Measurements from ENCODE around the gene TCF25. TPM values are rescaled to one million over a fixed set of nuclear protein-coding genes. Genes with fewer than 3 reads are reported as not detected.
"Not testable (repeated sequence)": the region's sequence is repeated elsewhere in the genome, so short reads cannot be mapped to it uniquely, and the experiment has no call there.

The TCF25 gene
- total RNA-seq, 4 donors from 2014 or later = 79.7 to 124 (median 101) TPM

GRCh38 chr16:89912627-89913026, 39.2 kb downstream of the TCF25 start:
- intact Hi-C loops (cut with DNase I) = no loop called here
- H3K4me3 ChIP-seq = no peak overlapping the region
- DNase-seq = no peak
- H3K9me3 ChIP-seq = no peaks in the 10 kb centered on the region
- peaks cover 0 to 50% (median 8%) of the 10 kb centered on the region in 3 donors for H3K36me3 ChIP-seq
- no CpG with 5 or more reads among the region's 14 CpGs for WGBS, 2 donors
- TF ChIP-seq POLR2A (IDR thresholded peaks at IDR 0.05) (no peak), CTCF (IDR thresholded peaks at IDR 0.05) (no peak)
- H3K27me3 ChIP-seq = no peaks in the 10 kb centered on the region
- peaks cover 6 to 19% (median 10%) of the 10 kb centered on the region in 3 donors for H3K4me1 ChIP-seq
- no peak overlapping the region for H3K27ac ChIP-seq

- Histone ChIP-seq H3K9me3 (no peaks in the 10 kb centered on the region), H3K4me1 (peaks cover 16 to 30% (median 21%) of the 10 kb centered on the region in 3 donors), H3K27ac (no peak overlapping the region), H3K36me3 (peaks cover 0 to 39% (median 8%) of the 10 kb centered on the region in 3 donors), H3K27me3 (peaks cover 0 to 9% (median 0%) of the 10 kb centered on the region in 4 donors), H3K4me3 (no peak overlapping the region)
- WGBS, 2 donors = 82 to 84% methylated on average over 16 to 18 of the region's 30 CpGs
- TF ChIP-seq POLR2A (IDR thresholded peaks at IDR 0.05) (no peak), CTCF (IDR thresholded peaks at IDR 0.05) (no peak)
- intact Hi-C loops (cut with DNase I) = no loop called here
- DNase-seq = no peak
Measured at GRCh38 chr16:89913408-89914387, 40.3 kb downstream of the TCF25 start.

DNA sequence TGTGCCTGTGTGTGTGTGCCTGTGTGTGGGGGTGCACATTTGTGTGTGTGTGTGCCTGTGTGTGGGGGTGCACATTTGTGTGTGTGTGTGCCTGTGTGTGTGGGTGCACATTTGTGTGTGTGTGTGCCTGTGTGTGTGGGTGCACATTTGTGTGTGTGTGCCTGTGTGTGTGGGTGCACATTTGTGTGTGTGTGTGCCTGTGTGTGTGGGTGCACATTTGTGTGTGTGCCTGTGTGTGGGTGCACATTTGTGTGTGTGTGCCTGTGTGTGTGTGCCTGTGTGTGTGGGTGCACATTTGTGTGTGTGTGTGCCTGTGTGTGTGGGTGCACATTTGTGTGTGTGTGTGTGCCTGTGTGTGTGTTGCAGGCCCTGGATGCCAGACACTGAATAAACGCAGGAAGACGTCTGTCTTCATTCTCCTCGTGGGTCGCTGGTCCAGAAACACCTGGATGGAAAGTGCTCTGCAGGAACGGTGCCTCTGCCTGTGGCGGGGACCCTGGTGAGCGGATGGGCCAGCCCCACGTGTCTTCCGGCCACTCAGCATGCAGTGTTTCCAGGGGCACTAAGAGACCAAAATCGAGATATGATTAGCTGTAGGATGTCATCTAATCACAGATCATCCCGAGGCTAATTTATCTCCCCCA, 41.4 kb downstream of the TCF25 start:
- H3K27ac ChIP-seq; H3K9me3 ChIP-seq; DNase-seq; intact Hi-C loops (cut with DNase I); H3K4me3 ChIP-seq: not testable (repeated sequence)
- WGBS, 2 donors = 60 to 64% methylated on average over 7 to 10 of the region's 11 CpGs
- Histone ChIP-seq H3K36me3 (peaks cover 0 to 29% (median 8%) of the 10 kb centered on the region in 3 donors), H3K27me3 (peaks cover 0 to 19% (median 0%) of the 10 kb centered on the region in 4 donors), H3K4me1 (peaks cover 20 to 36% (median 24%) of the 10 kb centered on the region in 3 donors)

GRCh38 chr16:89915303-89916232, 42.2 kb downstream of the TCF25 start:
- Histone ChIP-seq H3K9me3 (no peaks in the 10 kb centered on the region), H3K27me3 (peaks cover 0 to 27% (median 0%) of the 10 kb centered on the region in 4 donors), H3K4me1 (peaks cover 20 to 29% (median 20%) of the 10 kb centered on the region in 3 donors), H3K4me3 (no peak overlapping the region), H3K27ac (no peak overlapping the region), H3K36me3 (peaks cover 0 to 23% (median 5%) of the 10 kb centered on the region in 3 donors)
- intact Hi-C loops (cut with DNase I) = no loop called here
- 70 to 80% methylated on average over 2 to 17 of the region's 40 CpGs for WGBS, 2 donors
- DNase-seq = no peak
- TF ChIP-seq POLR2A (IDR thresholded peaks at IDR 0.05) (no peak), CTCF (IDR thresholded peaks at IDR 0.05) (no peak)

Data from esophagus squamous epithelium (tissue), 5 donors.